Activated CD8-positive, alpha-beta T cell treated with anti-CD3 and anti-CD28 coated beads, Interleukin-2, amount 10 ng/mL, durations not matched to agents 7 days and 5 days (primary cell): ENCODE data around the gene NEMP2. TPM values are rescaled to one million over a fixed set of nuclear protein-coding genes. Genes with fewer than 3 reads are reported as not detected.

ENCODE experiments used
- ATAC-seq: fragments of 150-1000 bp; cut with Tn5 transposase; one replicate; pipeline ENCODE4 v1.10.0; 2021; ENCODE audit warnings: moderate library complexity
- CTCF ChIA-PET: fragments of 350-600 bp; sonication (Branson Sonifier 250); formaldehyde crosslinking; loops from one replicate; lab custom pipeline; 2021; ENCODE audit warnings: antibody characterized with exemption; lab: Charles Lee
- POLR2A ChIA-PET: fragments of 350-600 bp; sonication (Branson Sonifier 250); formaldehyde crosslinking; loops from one replicate; lab custom pipeline; 2021; ENCODE audit warnings: antibody characterized with exemption; lab: Charles Lee
- DNase-seq: peaks from one replicate; pipeline ENCODE4 v3.0.0-alpha.2; 2020
- H3K27ac Mint-ChIP-seq: one replicate; pipeline ENCODE4 v1.8.0; 2021; ENCODE audit warnings: mild to moderate bottlenecking, mixed read lengths
- H3K27me3 Mint-ChIP-seq: one replicate; pipeline ENCODE4 v1.8.0; 2021; ENCODE audit warnings: low read depth, mixed read lengths
- H3K36me3 Mint-ChIP-seq: one replicate; pipeline ENCODE4 v1.8.0; 2021; ENCODE audit warnings: low read depth, mixed read lengths
- H3K4me1 Mint-ChIP-seq: one replicate; pipeline ENCODE4 v1.8.0; 2021; ENCODE audit warnings: low read depth, mixed read lengths
- H3K4me3 Mint-ChIP-seq: one replicate; pipeline ENCODE4 v1.8.0; 2021; ENCODE audit warnings: mild to moderate bottlenecking, mixed read lengths
- H3K9me3 Mint-ChIP-seq: one replicate; pipeline ENCODE4 v1.8.0; 2022; ENCODE audit warnings: mixed read lengths; ENCODE audit not compliant: insufficient read depth
- total RNA-seq, 2 experiments: library from RNA; stranded (reverse); gene quantifications; one replicate each; pipeline ENCODE4 v1.2.3, GENCODE V29; 2021

The NEMP2 gene
- total RNA-seq, 2 experiments from 2014 or later, result 18.4 to 23.2 TPM

GRCh38 chr2:190533175-190533967, 1.2 kb downstream of the NEMP2 start:
- CTCF ChIA-PET, result interaction anchor here (1.1 to 1.9 kb wide), 2 partner anchors 117 to 151 kb away, joined by 3 to 5 read pairs; no protein-coding TSS in a partner anchor
- Mint-ChIP-seq H3K36me3 (peaks cover 37% of the 10 kb centered on the region), H3K27me3 (no peaks in the 10 kb centered on the region), H3K9me3 (peaks cover 14% of the 10 kb centered on the region), H3K4me3 (peak overlapping the region; percentile 95), H3K4me1 (peaks cover 64% of the 10 kb centered on the region), H3K27ac (peak overlapping the region; percentile 99)
- no peak for ATAC-seq
- POLR2A ChIA-PET, result interaction anchor here (0.6 to 2.7 kb wide), 19 partner anchors 9 to 771 kb away, joined by 3 to 34 read pairs (median 5); partner anchors contain the start of genes GLS, MFSD6 and OSGEPL1
- no peak for DNase-seq

GRCh38 chr2:190532581-190532980, 1.9 kb downstream of the NEMP2 start:
- no peaks in the 10 kb centered on the region for H3K27me3 Mint-ChIP-seq
- peak overlapping the region; percentile 95 for H3K4me3 Mint-ChIP-seq
- CTCF ChIA-PET, result interaction anchor here (1.9 kb wide), 1 partner anchor 150 kb away, joined by 5 read pairs; no protein-coding TSS in a partner anchor
- POLR2A ChIA-PET, result interaction anchor here (0.9 to 2.7 kb wide), 4 partner anchors 13 to 349 kb away, joined by 3 to 19 read pairs (median 10); partner anchors contain the start of gene GLS
- no peak for DNase-seq
- peaks cover 33% of the 10 kb centered on the region for H3K36me3 Mint-ChIP-seq
- peaks cover 64% of the 10 kb centered on the region for H3K4me1 Mint-ChIP-seq
- peak overlapping the region; percentile 57 for H3K27ac Mint-ChIP-seq
- no peak for ATAC-seq
- peaks cover 8% of the 10 kb centered on the region for H3K9me3 Mint-ChIP-seq

GRCh38 chr2:190530248-190530900, 4.1 kb downstream of the NEMP2 start:
- ChIA-PET CTCF (interaction anchor here (1.2 to 1.5 kb wide), 3 partner anchors 12 to 151 kb away, joined by 3 to 5 read pairs (median 3); no protein-coding TSS in a partner anchor), POLR2A (interaction anchor here (2.7 kb wide), 1 partner anchor 123 kb away, joined by 11 read pairs; no protein-coding TSS in a partner anchor)
- no peak overlapping the region for H3K4me3 Mint-ChIP-seq
- H3K27ac Mint-ChIP-seq, result no peak overlapping the region
- no peak for ATAC-seq
- H3K36me3 Mint-ChIP-seq, result peaks cover 21% of the 10 kb centered on the region
- no peaks in the 10 kb centered on the region for H3K27me3 Mint-ChIP-seq
- H3K9me3 Mint-ChIP-seq, result no peaks in the 10 kb centered on the region
- peaks cover 59% of the 10 kb centered on the region for H3K4me1 Mint-ChIP-seq
- no peak for DNase-seq

GRCh38 chr2:190529486-190530247, 4.9 kb downstream of the NEMP2 start:
- POLR2A ChIA-PET, result interaction anchor here (0.6 to 2.7 kb wide), 2 partner anchors 123 to 183 kb away, joined by 3 to 11 read pairs; no protein-coding TSS in a partner anchor
- Mint-ChIP-seq H3K4me1 (peaks cover 61% of the 10 kb centered on the region), H3K9me3 (no peaks in the 10 kb centered on the region), H3K4me3 (no peak overlapping the region), H3K27ac (peak overlapping the region; percentile 22), H3K36me3 (peaks cover 21% of the 10 kb centered on the region), H3K27me3 (no peaks in the 10 kb centered on the region)
- DNase-seq (no peak), ATAC-seq (no peak)
- CTCF ChIA-PET, result interaction anchor here (1.3 to 1.5 kb wide), 2 partner anchors 12 to 152 kb away, joined by 3 to 5 read pairs; no protein-coding TSS in a partner anchor

- no peak for ATAC-seq
- Mint-ChIP-seq H3K27me3 (no peaks in the 10 kb centered on the region), H3K27ac (no peak overlapping the region), H3K4me1 (peaks cover 56% of the 10 kb centered on the region), H3K4me3 (no peak overlapping the region), H3K9me3 (no peaks in the 10 kb centered on the region), H3K36me3 (peaks cover 20% of the 10 kb centered on the region)
- ChIA-PET POLR2A (interaction anchor here (0.5 kb wide), 1 partner anchor 139 kb away, joined by 3 read pairs; no protein-coding TSS in a partner anchor), CTCF (no interaction called here)
- no peak for DNase-seq
Observed at GRCh38 chr2:190528521-190529001, 6.0 kb downstream of the NEMP2 start.

GRCh38 chr2:190527918-190528317, 6.6 kb downstream of the NEMP2 start:
- Mint-ChIP-seq H3K27me3 (no peaks in the 10 kb centered on the region), H3K27ac (no peak overlapping the region), H3K4me3 (no peak overlapping the region), H3K4me1 (peaks cover 49% of the 10 kb centered on the region), H3K36me3 (peaks cover 21% of the 10 kb centered on the region), H3K9me3 (no peaks in the 10 kb centered on the region)
- DNase-seq (no peak), ATAC-seq (no peak)
- CTCF ChIA-PET, result no interaction called here
- POLR2A ChIA-PET, result no interaction called here

GRCh38 chr2:190527214-190527613, 7.3 kb downstream of the NEMP2 start:
- Mint-ChIP-seq H3K9me3 (no peaks in the 10 kb centered on the region), H3K27me3 (no peaks in the 10 kb centered on the region), H3K4me1 (peaks cover 42% of the 10 kb centered on the region), H3K27ac (no peak overlapping the region), H3K4me3 (no peak overlapping the region), H3K36me3 (peaks cover 26% of the 10 kb centered on the region)
- ATAC-seq (no peak), DNase-seq (no peak)
- CTCF ChIA-PET, result no interaction called here
- POLR2A ChIA-PET, result no interaction called here

GRCh38 chr2:190526105-190526750, 8.3 kb downstream of the NEMP2 start:
- Mint-ChIP-seq H3K4me1 (peaks cover 42% of the 10 kb centered on the region), H3K9me3 (no peaks in the 10 kb centered on the region), H3K4me3 (no peak overlapping the region), H3K27ac (no peak overlapping the region), H3K36me3 (peaks cover 30% of the 10 kb centered on the region), H3K27me3 (no peaks in the 10 kb centered on the region)
- POLR2A ChIA-PET, result no interaction called here
- DNase-seq (no peak), ATAC-seq (no peak)
- CTCF ChIA-PET, result no interaction called here

GRCh38 chr2:190524928-190525327, 9.6 kb downstream of the NEMP2 start:
- ATAC-seq (no peak), DNase-seq (no peak)
- Mint-ChIP-seq H3K27ac (no peak overlapping the region), H3K4me3 (no peak overlapping the region), H3K36me3 (peaks cover 41% of the 10 kb centered on the region), H3K9me3 (no peaks in the 10 kb centered on the region), H3K4me1 (peaks cover 43% of the 10 kb centered on the region), H3K27me3 (no peaks in the 10 kb centered on the region)
- ChIA-PET CTCF (no interaction called here), POLR2A (interaction anchor here (1.6 kb wide), 1 partner anchor 9 kb away, joined by 7 read pairs; the partner anchor contains the start of gene NEMP2)

- Mint-ChIP-seq H3K36me3 (peaks cover 58% of the 10 kb centered on the region), H3K4me3 (peak overlapping the region; percentile 0), H3K27me3 (no peaks in the 10 kb centered on the region), H3K27ac (peak overlapping the region; percentile 68), H3K9me3 (no peaks in the 10 kb centered on the region), H3K4me1 (peaks cover 44% of the 10 kb centered on the region)
- peak; percentile 84 for ATAC-seq
- POLR2A ChIA-PET, result interaction anchor here (0.8 to 3.1 kb wide), 3 partner anchors 12 to 19 kb away, joined by 3 to 18 read pairs (median 3); partner anchors contain the start of gene NEMP2
- CTCF ChIA-PET, result interaction anchor here (1.6 kb wide), 1 partner anchor 116 kb away, joined by 3 read pairs; no protein-coding TSS in a partner anchor
- peak; percentile 41 for DNase-seq
Observed at GRCh38 chr2:190519975-190520767, 14.4 kb downstream of the NEMP2 start.
